SK-N-MC (cell line): Measurements from ENCODE around the gene SERPINI1.

Experiments
- DNase-seq: peaks from one replicate; pipeline ENCODE4 v3.0.0-alpha.2; 2011; ENCODE audit warnings: low read depth, low spot score
- H3K27ac ChIP-seq: fragments of 200-600 bp; sonication (generic); 2 replicates; pipeline ENCODE4 v1.5.1; 2016; ENCODE audit warnings: mixed run types
- H3K36me3 ChIP-seq: fragments of 200-600 bp; sonication (generic); 2 replicates; pipeline ENCODE4 v1.6.1; 2017; ENCODE audit warnings: antibody characterized with exemption, low read length, mixed read lengths; ENCODE audit not compliant: insufficient read depth
- H3K4me3 ChIP-seq: fragments of 200-600 bp; sonication (generic); 2 replicates; pipeline ENCODE4 v1.5.1; 2016
- H3K9ac ChIP-seq: fragments of 200-600 bp; sonication (generic); 2 replicates; pipeline ENCODE4 v1.8.0; 2017; ENCODE audit warnings: mixed run types, mixed read lengths; ENCODE audit not compliant: insufficient read length
- H3K9me3 ChIP-seq: fragments of 200-600 bp; sonication (generic); 2 replicates; pipeline ENCODE4 v1.6.1; 2017; ENCODE audit warnings: low read depth, mild to moderate bottlenecking, antibody characterized with exemption, low read length, moderate library complexity, mixed read lengths
- EZH2 ChIP-seq: fragments of 200-600 bp; sonication (generic); IDR thresholded peaks from one replicate; pipeline ENCODE4 v1.6.1; 2017; ENCODE audit warnings: antibody characterized with exemption
- FOXP2 ChIP-seq: optimal IDR thresholded peaks from 2 replicates; pipeline ENCODE3; 2011; ENCODE audit warnings: mild to moderate bottlenecking, moderate library complexity; ENCODE audit not compliant: insufficient read depth; ENCODE audit errors: extremely low read length, control extremely low read depth
- POLR2AphosphoS5 ChIP-seq: IDR thresholded peaks from 2 replicates; pipeline ENCODE4 v1.6.1; 2012; ENCODE audit warnings: mild to moderate bottlenecking, low read depth, low read length, borderline replicate concordance

The SERPINI1 gene

DNA sequence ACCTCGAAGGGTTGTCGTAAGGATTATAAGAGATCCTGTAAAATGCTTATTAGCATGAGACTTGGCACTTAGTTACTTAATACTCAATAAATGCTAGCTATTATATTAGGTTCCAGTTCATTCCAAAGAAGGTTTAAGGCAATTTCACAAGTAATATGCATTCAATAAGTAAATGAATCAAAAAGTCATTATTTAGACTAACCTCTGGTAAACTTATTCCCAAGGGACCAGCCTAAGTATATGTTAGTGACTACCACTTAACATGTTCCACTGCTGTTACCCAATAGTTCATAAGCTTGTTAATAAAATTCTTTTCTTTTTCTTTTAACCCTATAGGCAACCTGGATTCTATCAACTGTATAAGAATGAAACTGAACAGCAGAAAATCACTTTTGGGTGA lies 5.9 kb upstream of the SERPINI1 start:
- TF ChIP-seq FOXP2 (no peak), POLR2AphosphoS5 (no peak; the same call in 1 of the 2 replicates), EZH2 (no peak)
- Histone ChIP-seq H3K4me3 (peak overlapping the region; percentile 1), H3K27ac (peak overlapping the region; percentile 40; the same call in 1 of the 2 replicates), H3K36me3 (no peaks in the 10 kb centered on the region), H3K9me3 (no peaks in the 10 kb centered on the region), H3K9ac (no peak overlapping the region)
- peak; percentile 69 for DNase-seq

DNA sequence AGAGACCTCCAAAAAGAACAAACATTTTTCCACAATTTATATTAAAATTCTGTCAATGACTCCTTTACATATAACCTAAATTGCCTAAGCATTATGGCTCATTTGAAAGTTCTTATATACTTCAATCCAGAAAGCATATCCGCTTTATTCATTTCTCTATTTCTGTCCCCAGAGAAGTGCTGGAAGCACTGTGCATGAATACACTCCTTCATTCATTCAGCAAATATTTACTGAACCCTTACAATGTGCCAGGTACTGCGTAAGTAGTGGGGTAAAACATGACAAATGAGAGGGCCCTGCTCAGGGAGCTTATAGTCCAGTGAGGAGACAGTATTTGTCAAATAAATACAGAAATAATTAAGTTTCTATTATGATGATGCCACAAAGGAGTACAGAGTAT lies 4.1 kb upstream of the SERPINI1 start:
- H3K27ac ChIP-seq = no peak overlapping the region
- no peaks in the 10 kb centered on the region for H3K9me3 ChIP-seq
- no peak for DNase-seq
- no peak overlapping the region for H3K4me3 ChIP-seq
- H3K36me3 ChIP-seq = no peaks in the 10 kb centered on the region
- H3K9ac ChIP-seq = no peak overlapping the region
- TF ChIP-seq EZH2 (no peak), POLR2AphosphoS5 (no peak), FOXP2 (no peak)

DNA sequence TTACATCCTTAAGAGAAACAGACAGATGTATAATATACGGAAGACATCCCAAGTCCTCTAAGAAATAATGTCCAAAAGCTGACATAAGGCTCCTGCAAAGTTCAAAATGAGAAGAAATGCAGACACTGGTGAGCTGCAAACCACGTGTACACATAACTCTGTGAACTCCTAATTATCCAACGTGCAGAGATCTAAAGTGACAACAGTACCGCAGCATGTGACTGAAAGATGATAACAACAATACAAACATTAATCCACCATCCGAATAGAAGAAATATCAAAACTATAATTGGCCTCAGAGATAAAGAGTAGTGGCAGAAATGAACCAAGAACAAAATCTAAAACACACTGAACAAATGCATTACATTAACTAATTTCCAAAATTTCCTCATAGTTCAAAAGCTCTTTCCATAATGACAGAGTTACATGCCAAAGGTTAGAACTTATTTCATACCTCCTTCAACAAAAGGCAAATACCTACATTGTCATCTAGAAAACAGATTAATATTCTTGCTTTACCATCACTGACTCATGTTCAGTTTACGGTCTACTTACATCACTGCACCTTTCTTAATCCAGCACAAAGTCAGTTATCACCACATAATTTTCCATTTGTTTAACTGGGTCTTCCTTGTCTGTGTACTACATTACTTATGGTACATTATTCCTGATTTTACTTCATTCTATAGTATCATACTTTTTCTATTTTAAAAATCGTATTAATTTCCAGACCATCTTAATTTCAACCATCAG lies 3.0 kb upstream of the SERPINI1 start:
- TF ChIP-seq POLR2AphosphoS5 (no peak), EZH2 (no peak), FOXP2 (no peak)
- Histone ChIP-seq H3K9me3 (no peaks in the 10 kb centered on the region), H3K36me3 (no peaks in the 10 kb centered on the region), H3K9ac (peak overlapping the region; percentile 83), H3K27ac (no peak overlapping the region), H3K4me3 (peak overlapping the region; percentile 87; the same call in 1 of the 2 replicates)
- DNase-seq = no peak

DNA sequence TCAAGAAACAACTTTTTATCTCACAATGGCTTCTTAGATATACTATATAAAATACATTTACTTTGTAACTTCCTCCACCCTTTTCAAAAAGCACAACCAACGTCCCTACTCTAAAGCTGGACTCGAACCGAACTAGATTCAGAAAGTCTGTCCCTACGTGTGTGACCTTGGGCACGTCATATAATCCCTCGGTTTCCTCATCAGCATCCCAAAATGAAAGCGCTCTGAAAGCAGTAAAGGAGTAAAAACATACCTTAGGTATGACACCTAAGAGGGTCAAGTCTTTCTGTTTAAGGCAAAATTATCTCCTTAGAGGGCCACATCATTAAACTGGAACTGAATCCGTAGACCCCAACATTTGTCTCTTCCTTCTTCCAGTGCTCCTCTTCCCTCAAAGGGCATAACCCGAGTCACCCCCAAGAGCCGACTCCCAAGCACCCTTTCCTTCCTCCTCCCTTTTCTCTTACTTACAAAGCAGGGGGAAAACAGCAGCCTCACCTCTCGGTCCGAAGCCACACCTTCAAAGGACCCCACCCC lies 1.5 kb upstream of the SERPINI1 start:
- no peaks in the 10 kb centered on the region for H3K36me3 ChIP-seq
- H3K9me3 ChIP-seq = no peaks in the 10 kb centered on the region
- DNase-seq = no peak
- H3K9ac ChIP-seq = peak overlapping the region; percentile 83
- no peak overlapping the region for H3K27ac ChIP-seq
- TF ChIP-seq EZH2 = no peak
- TF ChIP-seq POLR2AphosphoS5 = no peak
- TF ChIP-seq FOXP2 = no peak
- H3K4me3 ChIP-seq = peak overlapping the region; percentile 87

DNA sequence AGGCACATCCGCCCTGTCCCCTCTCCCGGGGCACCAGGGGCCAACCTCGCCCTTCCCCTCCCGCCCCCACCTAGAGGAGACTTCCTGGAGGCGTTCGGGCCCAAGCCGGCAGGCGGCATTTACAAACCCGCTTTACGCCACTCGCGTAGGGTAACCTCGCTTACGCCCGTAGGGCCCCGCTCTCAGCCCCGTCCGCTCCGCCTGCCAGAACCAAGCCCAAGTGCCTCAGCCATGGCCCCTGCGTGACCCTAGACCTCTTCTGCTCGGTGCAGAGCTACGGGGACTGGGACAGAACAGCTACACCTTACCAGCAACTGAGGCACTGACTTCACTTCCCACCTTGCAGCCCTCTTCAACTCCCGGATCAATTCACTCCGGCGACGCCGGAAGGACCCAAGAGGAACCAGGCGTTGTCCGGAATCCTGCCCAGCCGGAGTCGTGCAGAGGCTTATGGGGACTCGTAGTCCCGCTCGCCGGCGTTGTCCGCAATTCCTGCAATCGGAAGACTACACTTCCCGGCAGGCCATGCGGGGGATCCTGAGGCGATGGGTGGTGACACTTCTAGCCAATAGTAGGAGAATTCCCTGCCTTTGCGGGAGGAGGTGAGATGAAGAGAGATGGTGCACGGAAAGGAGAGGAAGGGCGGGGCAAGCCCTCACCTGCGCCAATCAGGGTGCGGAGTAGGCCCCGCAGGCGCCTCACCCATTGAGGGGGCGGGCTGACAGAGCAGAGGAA lies 856 bp upstream of the SERPINI1 start, which contains the start of gene PDCD10:
TSS of gene PDCD10 (minus strand) at position 395 of the 735 bp plus-strand sequence. CDS start 14,735 bp downstream, outside the sequence.
- peak; percentile 99 for DNase-seq
- Histone ChIP-seq H3K4me3 (peak within 1 kb of the TSS; percentile 87), H3K27ac (peak within 1 kb of the TSS; percentile 20; the same call in 1 of the 2 replicates), H3K9ac (peak within 1 kb of the TSS; percentile 83), H3K9me3 (no peaks in the 10 kb centered on the region), H3K36me3 (no peaks in the 10 kb centered on the region)
- TF ChIP-seq FOXP2 (peak; percentile 87), EZH2 (no peak), POLR2AphosphoS5 (peak; percentile 94)

DNA sequence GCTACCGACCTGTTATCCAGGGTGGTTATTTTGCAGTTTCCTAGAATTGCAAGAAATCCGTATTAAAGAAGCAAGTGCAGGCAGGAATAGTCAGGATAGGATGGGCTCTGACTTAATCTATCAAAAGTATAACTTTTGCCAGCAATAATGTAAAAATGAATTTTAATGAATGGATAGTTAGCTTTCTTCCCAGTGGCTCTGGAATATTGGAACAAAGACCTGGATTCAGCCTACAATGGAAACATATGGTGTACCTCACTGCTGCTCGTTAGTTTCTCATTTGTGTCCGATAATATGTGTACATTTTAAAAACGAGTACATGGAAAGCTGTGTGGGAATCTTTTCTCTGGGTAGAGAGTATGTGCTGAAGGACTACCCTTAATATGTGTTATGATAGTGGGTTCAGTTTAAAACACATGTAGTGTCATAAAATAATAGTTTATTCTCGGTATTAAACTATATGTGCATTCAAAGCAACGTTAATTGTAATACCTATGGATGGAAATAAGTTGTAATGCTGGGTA lies 805 bp downstream of the SERPINI1 start:
- peak overlapping the region; percentile 60 for H3K9ac ChIP-seq
- H3K27ac ChIP-seq = no peak overlapping the region

DNA sequence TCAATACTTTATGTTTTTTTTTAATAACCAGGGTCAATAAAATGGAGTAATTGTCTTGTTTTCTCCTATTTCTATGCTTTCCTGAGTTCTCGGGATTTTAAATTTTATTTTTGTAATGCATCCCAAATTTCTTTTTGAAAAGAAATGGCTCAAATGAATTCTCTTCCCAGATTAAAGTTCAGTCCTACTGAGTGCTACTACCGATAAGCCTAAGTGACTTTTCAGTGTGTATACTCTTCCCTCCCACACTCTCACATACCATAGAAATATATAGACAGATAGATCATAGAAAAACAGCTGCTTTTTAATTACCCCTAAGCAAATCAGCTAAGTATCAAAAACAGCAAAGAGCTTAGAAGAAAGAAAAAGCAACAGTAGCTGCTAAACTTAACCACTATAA lies 1.5 kb downstream of the SERPINI1 start:
- Histone ChIP-seq H3K27ac (no peak overlapping the region), H3K4me3 (peak overlapping the region; percentile 87; the same call in 1 of the 2 replicates), H3K9me3 (no peaks in the 10 kb centered on the region), H3K36me3 (no peaks in the 10 kb centered on the region), H3K9ac (no peak overlapping the region)
- no peak for DNase-seq
- no peak for TF ChIP-seq POLR2AphosphoS5
- TF ChIP-seq EZH2 = no peak
- TF ChIP-seq FOXP2 = no peak

More for the DNA sequence above, 805 bp downstream of the SERPINI1 start:
- H3K9me3 ChIP-seq = no peaks in the 10 kb centered on the region
- DNase-seq = no peak
- H3K36me3 ChIP-seq = no peaks in the 10 kb centered on the region
- TF ChIP-seq FOXP2 (no peak), POLR2AphosphoS5 (no peak), EZH2 (no peak)
- peak overlapping the region; percentile 87 for H3K4me3 ChIP-seq

DNA sequence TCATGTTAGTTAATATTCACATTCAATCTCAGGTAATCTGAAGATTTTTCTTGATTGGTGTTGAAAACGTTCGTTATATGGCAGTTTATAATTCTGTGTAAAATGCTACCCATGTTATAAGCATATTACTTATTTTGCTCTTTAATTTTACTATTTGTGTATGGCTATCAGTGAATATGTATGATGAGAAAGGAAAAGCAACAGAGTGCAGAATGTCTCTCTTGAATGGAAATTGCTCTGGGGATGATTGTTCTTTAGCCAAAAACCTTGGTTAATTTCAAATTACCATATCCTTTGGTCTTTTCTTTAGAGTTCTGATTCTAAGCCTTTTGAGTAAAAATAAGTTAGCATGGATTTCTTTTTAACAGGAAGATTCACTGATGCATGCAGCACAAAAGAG lies 2.5 kb downstream of the SERPINI1 start:
- DNase-seq = no peak
- TF ChIP-seq FOXP2 (no peak), POLR2AphosphoS5 (no peak), EZH2 (no peak)
- Histone ChIP-seq H3K9me3 (no peaks in the 10 kb centered on the region), H3K9ac (no peak overlapping the region), H3K4me3 (no peak overlapping the region), H3K27ac (no peak overlapping the region), H3K36me3 (no peaks in the 10 kb centered on the region)
